Measurements from ENCODE around the gene RAC3. TPM values are rescaled to one million over a fixed set of nuclear protein-coding genes. Genes with fewer than 3 reads are reported as not detected.

RAC3 gene
- total RNA-seq, 2 donors from 2014 or later: 41.8 to 93.9 TPM

DNA sequence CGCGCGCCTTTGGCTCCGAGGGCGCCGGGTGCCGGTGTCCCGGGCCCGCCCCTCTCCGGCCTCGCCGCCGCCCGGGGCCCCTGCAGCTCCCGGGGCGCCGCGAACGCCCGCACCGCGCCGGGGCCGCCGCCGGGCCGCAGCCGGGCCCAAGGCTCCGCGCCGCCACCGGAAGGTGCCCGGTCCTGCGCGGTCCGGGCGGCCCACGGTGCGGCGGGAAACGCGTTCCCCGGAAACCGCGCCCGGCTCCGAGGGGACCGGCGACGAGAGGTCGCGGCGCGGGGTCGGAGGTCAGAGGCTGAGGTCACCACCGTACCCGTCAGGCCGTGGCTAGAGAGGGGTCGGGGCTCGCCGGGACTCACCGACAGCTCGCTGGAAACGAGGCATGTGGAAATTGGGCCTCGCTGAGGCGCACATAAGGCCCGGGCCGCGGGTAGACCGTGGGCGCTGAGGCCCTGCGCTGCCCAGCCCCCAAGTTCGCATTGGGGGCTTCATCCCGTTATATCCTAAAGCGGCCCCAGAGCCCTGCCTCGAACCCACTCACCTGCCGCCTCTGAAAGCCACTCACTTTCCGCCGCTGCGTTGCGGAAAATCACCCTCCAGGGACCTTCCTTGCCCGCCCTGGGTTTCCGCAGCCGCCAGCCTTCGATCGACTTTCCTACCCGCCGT lies 34.3 kb downstream of the RAC3 start, which contains the start of gene DUS1L:
TSS of gene DUS1L (minus strand) at position 167 of the 666 bp plus-strand sequence. CDS start 745 bp downstream, outside the sequence.
- WGBS: 19% methylated on average over 57 of the region's 88 CpGs
- intact Hi-C loops (cut with DNase I): no loop called here
- Histone ChIP-seq H3K27ac (peak within 1 kb of the TSS; percentile 83 to 85), H3K36me3 (no peaks in the 10 kb centered on the region), H3K27me3 (replicated peaks; ENCODE audit: insufficient read depth) (no peaks in the 10 kb centered on the region), H3K9me3 (no peaks in the 10 kb centered on the region), H3K4me3 (peak within 1 kb of the TSS; percentile 59 to 72), H3K4me1 (replicated peaks) (peaks cover 19% of the 10 kb centered on the region)
- no peak for DNase-seq (ENCODE audit: low spot score)
- TF ChIP-seq POLR2AphosphoS5 (IDR thresholded peaks at IDR 0.05): peak; percentile 64
- TF ChIP-seq POLR2A (IDR thresholded peaks at IDR 0.05): no peak
- TF ChIP-seq, protein P1, sequence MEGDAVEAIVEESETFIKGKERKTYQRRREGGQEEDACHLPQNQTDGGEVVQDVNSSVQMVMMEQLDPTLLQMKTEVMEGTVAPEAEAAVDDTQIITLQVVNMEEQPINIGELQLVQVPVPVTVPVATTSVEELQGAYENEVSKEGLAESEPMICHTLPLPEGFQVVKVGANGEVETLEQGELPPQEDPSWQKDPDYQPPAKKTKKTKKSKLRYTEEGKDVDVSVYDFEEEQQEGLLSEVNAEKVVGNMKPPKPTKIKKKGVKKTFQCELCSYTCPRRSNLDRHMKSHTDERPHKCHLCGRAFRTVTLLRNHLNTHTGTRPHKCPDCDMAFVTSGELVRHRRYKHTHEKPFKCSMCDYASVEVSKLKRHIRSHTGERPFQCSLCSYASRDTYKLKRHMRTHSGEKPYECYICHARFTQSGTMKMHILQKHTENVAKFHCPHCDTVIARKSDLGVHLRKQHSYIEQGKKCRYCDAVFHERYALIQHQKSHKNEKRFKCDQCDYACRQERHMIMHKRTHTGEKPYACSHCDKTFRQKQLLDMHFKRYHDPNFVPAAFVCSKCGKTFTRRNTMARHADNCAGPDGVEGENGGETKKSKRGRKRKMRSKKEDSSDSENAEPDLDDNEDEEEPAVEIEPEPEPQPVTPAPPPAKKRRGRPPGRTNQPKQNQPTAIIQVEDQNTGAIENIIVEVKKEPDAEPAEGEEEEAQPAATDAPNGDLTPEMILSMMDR (IDR thresholded peaks at IDR 0.05): peak in 2 of 4 experiments; percentile 7 to 24

DNA sequence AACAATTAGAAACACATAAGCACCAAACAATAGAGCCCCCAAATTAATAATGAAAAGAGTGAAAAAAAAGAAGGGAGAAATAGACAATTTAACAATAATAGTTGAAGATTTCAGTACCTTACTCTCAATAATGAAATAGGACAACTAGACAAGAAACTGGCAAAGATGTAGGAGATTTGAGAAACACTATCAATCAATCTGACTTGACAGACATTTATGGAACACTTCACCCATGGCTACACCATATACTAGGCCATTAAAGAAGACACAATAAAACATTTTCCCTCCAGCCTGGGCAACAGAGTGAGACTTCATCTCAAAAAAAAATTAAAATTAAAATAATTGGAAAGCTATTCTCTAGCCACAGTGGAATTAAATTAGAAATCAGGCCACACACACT lies 39.1 kb downstream of the RAC3 start:
- DNase-seq (ENCODE audit: low spot score): no peak
- Histone ChIP-seq H3K9me3 (no peaks in the 10 kb centered on the region), H3K4me1 (replicated peaks) (no peaks in the 10 kb centered on the region), H3K27me3 (replicated peaks; ENCODE audit: insufficient read depth) (no peaks in the 10 kb centered on the region), H3K4me3 (no peak overlapping the region), H3K36me3 (no peaks in the 10 kb centered on the region), H3K27ac (no peak overlapping the region)
- intact Hi-C loops (cut with DNase I): no loop called here
- TF ChIP-seq POLR2A (IDR thresholded peaks at IDR 0.05) (no peak), POLR2AphosphoS5 (IDR thresholded peaks at IDR 0.05) (no peak)
- TF ChIP-seq, protein P1 (IDR thresholded peaks at IDR 0.05): no peak

DNA sequence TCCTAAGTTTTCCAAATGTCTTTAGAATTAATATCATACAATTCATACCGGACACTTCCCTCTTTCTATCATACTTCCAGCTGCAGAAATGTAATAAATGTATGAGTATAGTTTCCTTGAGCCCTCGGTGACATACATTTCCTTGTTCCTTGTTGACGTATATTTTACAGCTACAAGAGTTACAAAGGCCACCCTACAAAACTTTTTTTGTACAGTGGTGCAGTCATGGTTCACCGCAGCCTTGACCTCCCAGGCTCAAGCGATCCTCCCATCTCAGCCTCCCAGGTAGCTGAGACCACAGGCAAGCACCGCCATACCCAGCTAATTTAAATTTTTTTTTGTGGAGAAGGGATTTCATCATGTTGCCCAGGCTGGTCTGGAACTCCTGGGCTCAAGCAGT lies 41.3 kb downstream of the RAC3 start:
- no peak for TF ChIP-seq POLR2AphosphoS5 (IDR thresholded peaks at IDR 0.05)
- no peak for TF ChIP-seq POLR2A (IDR thresholded peaks at IDR 0.05)
- TF ChIP-seq, protein P1 (IDR thresholded peaks at IDR 0.05): no peak
- no peak for DNase-seq (ENCODE audit: low spot score)
- Histone ChIP-seq H3K27ac (no peak overlapping the region), H3K4me1 (replicated peaks) (no peaks in the 10 kb centered on the region), H3K36me3 (no peaks in the 10 kb centered on the region), H3K27me3 (replicated peaks; ENCODE audit: insufficient read depth) (no peaks in the 10 kb centered on the region), H3K9me3 (no peaks in the 10 kb centered on the region), H3K4me3 (no peak overlapping the region)
- 81% methylated on average over 6 of the region's 6 CpGs for WGBS
- intact Hi-C loops (cut with DNase I): no loop called here

DNA sequence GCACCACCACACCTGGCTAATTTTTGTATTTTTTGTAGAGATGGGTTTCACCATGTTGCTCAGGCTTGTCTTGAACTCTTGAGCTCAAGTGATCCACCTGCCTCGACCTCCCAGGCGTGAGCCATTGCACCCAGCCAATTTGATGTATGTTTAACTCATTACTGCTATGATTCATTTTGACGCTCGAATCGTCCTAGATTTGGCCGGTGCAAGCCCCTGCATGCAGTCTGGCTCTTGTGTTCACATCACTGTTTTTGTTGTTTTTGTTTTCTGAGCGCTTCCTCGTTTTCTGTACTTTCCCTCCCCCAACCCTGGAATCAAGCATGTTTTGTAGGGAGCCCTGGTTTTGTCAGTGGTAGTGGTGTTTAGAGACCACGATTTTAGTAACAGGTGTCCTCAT lies 42.0 kb downstream of the RAC3 start:
- no peaks in the 10 kb centered on the region for H3K27me3 ChIP-seq (replicated peaks; ENCODE audit: insufficient read depth)
- H3K27ac ChIP-seq: no peak overlapping the region
- intact Hi-C loops (cut with DNase I): no loop called here
- 68% methylated on average over 9 of the region's 9 CpGs for WGBS
- H3K4me1 ChIP-seq (replicated peaks): no peaks in the 10 kb centered on the region
- no peaks in the 10 kb centered on the region for H3K36me3 ChIP-seq
- H3K9me3 ChIP-seq: no peaks in the 10 kb centered on the region
- H3K4me3 ChIP-seq: no peak overlapping the region
- DNase-seq (ENCODE audit: low spot score): no peak
- no peak for TF ChIP-seq POLR2A (IDR thresholded peaks at IDR 0.05)
- no peak for TF ChIP-seq POLR2AphosphoS5 (IDR thresholded peaks at IDR 0.05)
- TF ChIP-seq, protein P1 (IDR thresholded peaks at IDR 0.05): no peak
